Epithelial cell of proximal tubule (primary cell): ENCODE results near the gene C19orf47. TPM values are rescaled to one million over a fixed set of nuclear protein-coding genes. Genes with fewer than 3 reads are reported as not detected.

Source experiments
- DNase-seq: peaks from one replicate; pipeline ENCODE4 v3.0.0-alpha.2; 2011; ENCODE audit warnings: low read depth
- H3K4me3 ChIP-seq: 2 replicates; pipeline ENCODE4 v1.5.1; 2011; ENCODE audit warnings: low read depth, mild to moderate bottlenecking, low read length
- CTCF ChIP-seq: conservative IDR thresholded peaks from 2 replicates; pipeline ENCODE4 v1.5.1; 2012; ENCODE audit warnings: low read depth, mild to moderate bottlenecking, low read length
- total RNA-seq: library from RNA; depleted of rRNA; stranded (reverse); fragments of >200 nt; gene quantifications from 2 replicates; pipeline ENCODE4 v1.2.3, GENCODE V29; 2015

C19orf47 gene
- total RNA-seq, 1 donor from 2014 or later: 13.5 TPM

GRCh38 chr19:40360020-40360707 lies 12.0 kb upstream of the C19orf47 start:
- TF ChIP-seq CTCF: no peak
- DNase-seq: no peak
- no peak overlapping the region for H3K4me3 ChIP-seq

GRCh38 chr19:40358773-40359172 lies 10.6 kb upstream of the C19orf47 start:
- no peak for DNase-seq
- H3K4me3 ChIP-seq: no peak overlapping the region
- no peak for TF ChIP-seq CTCF

GRCh38 chr19:40357640-40358039 lies 9.4 kb upstream of the C19orf47 start:
- DNase-seq: no peak
- no peak for TF ChIP-seq CTCF
- no peak overlapping the region for H3K4me3 ChIP-seq

- H3K4me3 ChIP-seq: no peak overlapping the region
- TF ChIP-seq CTCF: no peak
- no peak for DNase-seq
These were observed 8.7 kb upstream of the C19orf47 start for GRCh38 chr19:40356681-40357595.

GRCh38 chr19:40355975-40356680 lies 7.9 kb upstream of the C19orf47 start:
- TF ChIP-seq CTCF: no peak
- H3K4me3 ChIP-seq: no peak overlapping the region
- DNase-seq: no peak

- no peak for TF ChIP-seq CTCF
- peak; percentile 12 for DNase-seq
These were observed 837 bp upstream of the C19orf47 start for GRCh38 chr19:40348961-40349507.

More at GRCh38 chr19:40348961-40349507, 837 bp upstream of the C19orf47 start:
- H3K4me3 ChIP-seq: peak overlapping the region; percentile 91
